H1 (cell line): ENCODE results near the gene ARID1B.

ENCODE experiments used
- NRF1 ChIP-seq: IDR thresholded peaks from 2 replicates; pipeline ENCODE4 v1.6.1; 2011; ENCODE audit warnings: mild to moderate bottlenecking, low read depth, low read length, improper control_type of control experiment
- POLR2A ChIP-seq, 2 experiments: IDR thresholded peaks; 1 replicate in 1 of 2; 2 replicates in 1 of 2; pipeline ENCODE4 v1.6.1; 2011; ENCODE audit warnings: low read depth in 2 of 2, low read length in 2 of 2, mild to moderate bottlenecking in 2 of 2; ENCODE audit errors: control extremely low read depth in 1 of 2
- POLR2AphosphoS5 ChIP-seq: IDR thresholded peaks from 2 replicates; pipeline ENCODE4 v1.6.1; 2011; ENCODE audit warnings: low read depth, low read length
- SP1 ChIP-seq: IDR thresholded peaks from 2 replicates; pipeline ENCODE4 v1.6.1; 2011; ENCODE audit warnings: low read depth, low read length
- TAF1 ChIP-seq: IDR thresholded peaks from 2 replicates; pipeline ENCODE4 v1.6.1; 2011; ENCODE audit warnings: mild to moderate bottlenecking, low read depth, low read length
- TF ChIP-seq, protein P1 (sequence below), 3 experiments: IDR thresholded peaks; 1 replicate in 2 of 3; 2 replicates in 1 of 3; pipeline versions ENCODE4 v1.5.1 to v1.6.1; 2011; ENCODE audit warnings: low read length in 3 of 3, mild to moderate bottlenecking in 3 of 3, inconsistent platforms in 2 of 3, low read depth in 1 of 3, moderate library complexity in 1 of 3; ENCODE audit not compliant: insufficient read depth in 1 of 3; ENCODE audit errors: control extremely low read depth in 1 of 3
- TF ChIP-seq, protein P2 (sequence below): IDR thresholded peaks from 2 replicates; pipeline ENCODE4 v1.6.1; 2012; ENCODE audit warnings: low read length, inconsistent platforms

DNA sequence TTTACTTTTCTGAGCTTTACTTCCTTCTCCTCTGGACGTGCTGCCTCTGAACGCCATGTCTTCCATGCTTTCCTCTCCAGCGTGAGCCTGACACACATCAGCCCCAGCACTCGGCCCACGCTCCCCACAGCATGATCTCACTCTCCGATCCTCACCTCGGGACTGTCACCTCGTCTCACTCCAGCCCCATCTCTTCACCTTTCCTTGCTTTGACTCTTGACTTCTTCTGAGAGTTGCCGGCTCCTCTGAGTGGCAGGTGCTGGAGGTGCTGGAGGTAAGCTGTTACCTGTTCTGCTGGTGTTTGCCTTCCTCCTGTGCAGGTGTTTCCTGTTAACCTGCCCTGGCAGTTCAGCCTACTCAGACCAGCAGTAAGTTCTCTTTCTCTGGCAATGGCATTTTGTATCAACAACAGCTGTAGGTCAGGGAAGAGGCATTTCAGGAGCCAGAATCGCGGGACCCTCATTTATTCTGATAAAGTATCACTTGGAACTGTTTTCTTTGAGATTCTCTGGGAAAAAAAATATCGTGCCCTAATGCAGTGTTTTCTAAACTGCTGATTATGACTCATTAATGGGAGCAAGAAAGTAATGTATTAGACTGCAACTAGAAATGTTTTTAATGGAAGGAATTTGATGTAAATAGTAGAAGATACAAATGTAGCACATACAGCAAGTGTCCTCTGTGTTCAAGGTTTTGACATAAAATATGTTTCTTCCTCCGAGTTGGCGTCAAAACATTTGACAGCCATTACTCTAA lies 106.5 kb downstream of the ARID1B start:
- TF ChIP-seq SP1 (no peak), POLR2A (IDR thresholded peaks at IDR 0.05; ENCODE audit: control extremely low read depth in 1 of 2, low read depth in 2 of 2, low read length in 2 of 2) (no peak), POLR2AphosphoS5 (no peak), NRF1 (no peak), TAF1 (no peak)
- TF ChIP-seq, protein P1, sequence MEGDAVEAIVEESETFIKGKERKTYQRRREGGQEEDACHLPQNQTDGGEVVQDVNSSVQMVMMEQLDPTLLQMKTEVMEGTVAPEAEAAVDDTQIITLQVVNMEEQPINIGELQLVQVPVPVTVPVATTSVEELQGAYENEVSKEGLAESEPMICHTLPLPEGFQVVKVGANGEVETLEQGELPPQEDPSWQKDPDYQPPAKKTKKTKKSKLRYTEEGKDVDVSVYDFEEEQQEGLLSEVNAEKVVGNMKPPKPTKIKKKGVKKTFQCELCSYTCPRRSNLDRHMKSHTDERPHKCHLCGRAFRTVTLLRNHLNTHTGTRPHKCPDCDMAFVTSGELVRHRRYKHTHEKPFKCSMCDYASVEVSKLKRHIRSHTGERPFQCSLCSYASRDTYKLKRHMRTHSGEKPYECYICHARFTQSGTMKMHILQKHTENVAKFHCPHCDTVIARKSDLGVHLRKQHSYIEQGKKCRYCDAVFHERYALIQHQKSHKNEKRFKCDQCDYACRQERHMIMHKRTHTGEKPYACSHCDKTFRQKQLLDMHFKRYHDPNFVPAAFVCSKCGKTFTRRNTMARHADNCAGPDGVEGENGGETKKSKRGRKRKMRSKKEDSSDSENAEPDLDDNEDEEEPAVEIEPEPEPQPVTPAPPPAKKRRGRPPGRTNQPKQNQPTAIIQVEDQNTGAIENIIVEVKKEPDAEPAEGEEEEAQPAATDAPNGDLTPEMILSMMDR (IDR thresholded peaks at IDR 0.05; ENCODE audit: control extremely low read depth in 1 of 3, insufficient read depth in 1 of 3, low read depth in 1 of 3, low read length in 3 of 3) = no peak
- TF ChIP-seq, protein P2, sequence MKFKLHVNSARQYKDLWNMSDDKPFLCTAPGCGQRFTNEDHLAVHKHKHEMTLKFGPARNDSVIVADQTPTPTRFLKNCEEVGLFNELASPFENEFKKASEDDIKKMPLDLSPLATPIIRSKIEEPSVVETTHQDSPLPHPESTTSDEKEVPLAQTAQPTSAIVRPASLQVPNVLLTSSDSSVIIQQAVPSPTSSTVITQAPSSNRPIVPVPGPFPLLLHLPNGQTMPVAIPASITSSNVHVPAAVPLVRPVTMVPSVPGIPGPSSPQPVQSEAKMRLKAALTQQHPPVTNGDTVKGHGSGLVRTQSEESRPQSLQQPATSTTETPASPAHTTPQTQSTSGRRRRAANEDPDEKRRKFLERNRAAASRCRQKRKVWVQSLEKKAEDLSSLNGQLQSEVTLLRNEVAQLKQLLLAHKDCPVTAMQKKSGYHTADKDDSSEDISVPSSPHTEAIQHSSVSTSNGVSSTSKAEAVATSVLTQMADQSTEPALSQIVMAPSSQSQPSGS = no peak
